ENCODE data around the gene BTNL2.
"Not testable (repeated sequence)": the region's sequence is repeated elsewhere in the genome, so short reads cannot be mapped to it uniquely, and the experiment has no call there.

The BTNL2 gene

DNA sequence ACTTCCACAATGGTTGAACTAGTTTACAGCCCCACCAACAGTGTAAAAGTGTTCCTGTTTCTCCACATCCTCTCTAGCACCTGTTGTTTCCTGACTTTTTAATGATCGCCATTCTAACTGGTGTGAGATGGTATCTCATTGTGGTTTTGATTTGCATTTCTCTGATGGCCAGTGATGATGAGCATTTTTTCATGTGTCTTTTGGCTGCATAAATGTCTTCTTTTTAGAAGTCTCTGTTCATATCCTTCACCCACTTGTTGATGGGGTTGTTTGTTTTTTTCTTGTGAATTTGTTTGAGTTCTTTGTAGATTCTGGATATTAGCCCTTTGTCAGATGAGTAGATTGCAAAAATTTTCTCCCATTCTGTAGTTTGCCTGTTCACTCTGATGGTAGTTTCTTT is 47.8 kb downstream of the BTNL2 start:
- FAIRE-seq = not testable (repeated sequence)

DNA sequence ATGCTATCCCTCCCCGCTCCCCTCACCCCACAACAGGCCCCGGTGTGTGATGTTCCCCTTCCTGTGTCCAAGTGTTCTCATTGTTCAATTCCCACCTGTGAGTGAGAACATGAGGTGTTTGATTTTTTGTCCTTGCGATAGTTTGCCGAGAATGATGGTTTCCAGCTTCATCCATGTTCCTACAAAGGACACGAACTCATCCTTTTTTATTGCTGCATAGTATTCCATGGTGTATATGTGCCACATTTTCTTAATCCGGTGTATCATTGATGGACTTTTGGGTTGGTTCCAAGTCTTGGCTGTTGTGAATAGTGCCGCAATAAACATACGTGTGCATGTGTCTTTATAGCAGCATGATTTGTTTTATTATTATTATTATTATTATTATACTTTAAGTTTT is 48.4 kb downstream of the BTNL2 start:
- not testable (repeated sequence) for FAIRE-seq

DNA sequence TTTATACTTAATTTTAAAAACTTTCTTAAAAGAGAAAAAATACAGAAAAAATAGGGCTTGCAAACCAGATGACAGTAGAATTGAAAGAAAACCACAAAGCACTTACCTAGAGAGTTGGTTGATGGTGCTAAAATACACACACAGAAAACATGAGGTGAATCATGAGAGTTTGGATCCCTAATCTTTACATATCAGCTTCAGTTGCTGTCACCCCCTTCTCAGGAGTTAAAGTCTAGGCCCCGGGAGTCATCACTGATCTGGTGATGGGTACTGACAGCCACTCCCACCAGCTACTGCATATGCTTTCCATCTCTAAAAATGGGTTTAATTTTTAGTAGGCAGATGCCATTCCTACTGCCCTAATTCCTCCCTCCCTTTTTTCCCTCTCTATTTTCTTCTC is 52.0 kb downstream of the BTNL2 start:
- no peak for FAIRE-seq

DNA sequence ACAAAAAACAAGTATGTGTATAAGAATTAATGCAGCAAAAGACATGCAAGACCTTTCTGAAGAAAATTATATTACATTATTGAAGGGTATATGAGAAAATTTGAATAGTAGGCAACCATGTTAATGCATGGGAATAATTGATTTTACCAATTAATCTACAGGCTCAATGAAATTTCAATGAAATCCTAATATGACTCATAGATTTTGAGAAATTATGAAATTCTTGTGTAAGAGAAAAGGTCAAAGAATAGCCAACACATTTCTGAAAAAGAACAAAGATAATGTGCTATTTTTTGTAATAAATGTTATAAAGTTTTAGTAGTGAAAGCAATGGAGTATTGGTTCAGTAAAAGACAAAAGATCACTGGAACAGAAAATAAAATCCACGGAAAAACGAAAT is 53.6 kb downstream of the BTNL2 start:
- FAIRE-seq = no peak

Measured in TTC549 (cell line).